Fibroblast of skin of scalp (primary cell): ENCODE results near the gene PTPRQ.

Experiments used
- DNase-seq: peaks from one replicate; pipeline ENCODE4 v3.0.0-alpha.2; 2013

Gene PTPRQ

DNA sequence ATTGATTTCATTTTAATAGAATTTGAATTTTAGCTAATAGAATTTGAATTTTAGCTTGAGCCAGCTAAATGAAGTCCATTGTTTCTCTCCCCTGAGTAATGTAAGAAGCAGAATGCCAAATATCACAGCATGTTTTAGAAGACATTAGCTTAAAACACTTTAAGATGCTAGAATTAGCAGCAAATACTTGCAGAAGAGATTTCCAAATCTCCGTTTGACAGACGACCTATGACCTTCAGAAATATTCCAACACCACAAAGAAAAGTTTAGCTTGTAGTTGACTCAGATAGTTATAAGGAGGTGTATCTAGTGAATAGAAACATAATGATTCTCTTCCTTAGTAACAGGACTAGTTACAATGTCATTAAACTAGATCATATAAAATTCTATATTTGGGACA is 211.7 kb downstream of the PTPRQ start:
- DNase-seq: no peak

DNA sequence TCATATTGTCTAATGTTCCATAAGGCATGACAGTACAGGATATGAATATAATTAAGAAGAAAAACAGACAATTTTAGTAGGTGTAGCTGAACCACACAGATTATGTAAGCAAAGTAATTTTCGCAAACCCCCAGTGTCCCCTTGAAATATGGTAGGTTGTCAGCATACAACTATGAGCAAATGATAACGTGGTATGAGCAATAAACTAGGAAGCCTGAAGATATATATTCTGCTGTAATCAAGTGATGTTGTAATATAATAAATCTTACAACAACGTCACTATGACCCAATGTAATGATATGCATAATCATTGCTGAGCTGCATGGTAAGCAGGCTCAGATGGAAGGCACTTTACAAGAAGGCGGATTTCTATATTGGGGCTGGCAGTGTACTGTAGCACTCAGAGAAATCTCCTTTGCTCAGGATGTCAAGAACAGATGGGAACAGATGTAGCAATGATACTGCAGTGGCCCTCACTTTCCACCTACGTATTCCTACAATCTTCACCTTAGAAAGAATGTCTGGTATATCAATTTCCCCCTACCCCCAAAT is 215.6 kb downstream of the PTPRQ start:
- no peak for DNase-seq

DNA sequence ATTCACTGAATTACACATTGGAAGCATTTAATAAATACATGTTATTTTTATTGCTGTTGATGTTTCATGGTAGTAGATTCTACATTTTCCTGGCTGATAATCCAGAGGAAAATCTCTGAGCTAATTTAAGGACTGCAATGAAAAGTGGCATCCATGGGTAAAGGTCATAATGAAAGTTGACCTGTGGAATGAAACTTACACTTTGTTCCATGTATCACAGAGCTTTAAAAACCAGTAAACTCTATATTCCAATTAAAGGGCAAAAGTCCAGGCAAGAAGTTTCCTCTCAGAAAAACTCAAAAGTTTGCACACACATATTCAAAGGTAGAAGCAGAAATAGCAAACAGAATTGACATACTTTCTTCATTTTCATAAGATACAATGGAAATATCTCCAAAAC is 218.6 kb downstream of the PTPRQ start:
- DNase-seq: no peak

DNA sequence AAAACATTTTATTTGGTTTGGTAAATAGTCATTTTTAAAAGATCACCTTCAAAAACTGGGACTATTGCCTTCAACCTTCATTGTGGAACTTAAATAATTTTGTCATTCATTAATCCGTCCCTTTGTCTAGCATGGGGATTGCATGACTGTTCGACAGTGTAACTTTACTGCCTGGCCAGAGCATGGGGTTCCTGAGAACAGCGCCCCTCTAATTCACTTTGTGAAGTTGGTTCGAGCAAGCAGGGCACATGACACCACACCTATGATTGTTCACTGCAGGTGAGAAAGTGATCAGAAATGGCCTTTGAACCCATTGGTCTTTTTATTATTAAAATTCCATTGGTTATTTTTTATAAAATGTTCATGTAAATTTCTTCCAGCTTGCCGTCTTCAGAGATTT is 226.2 kb downstream of the PTPRQ start:
- no peak for DNase-seq

DNA sequence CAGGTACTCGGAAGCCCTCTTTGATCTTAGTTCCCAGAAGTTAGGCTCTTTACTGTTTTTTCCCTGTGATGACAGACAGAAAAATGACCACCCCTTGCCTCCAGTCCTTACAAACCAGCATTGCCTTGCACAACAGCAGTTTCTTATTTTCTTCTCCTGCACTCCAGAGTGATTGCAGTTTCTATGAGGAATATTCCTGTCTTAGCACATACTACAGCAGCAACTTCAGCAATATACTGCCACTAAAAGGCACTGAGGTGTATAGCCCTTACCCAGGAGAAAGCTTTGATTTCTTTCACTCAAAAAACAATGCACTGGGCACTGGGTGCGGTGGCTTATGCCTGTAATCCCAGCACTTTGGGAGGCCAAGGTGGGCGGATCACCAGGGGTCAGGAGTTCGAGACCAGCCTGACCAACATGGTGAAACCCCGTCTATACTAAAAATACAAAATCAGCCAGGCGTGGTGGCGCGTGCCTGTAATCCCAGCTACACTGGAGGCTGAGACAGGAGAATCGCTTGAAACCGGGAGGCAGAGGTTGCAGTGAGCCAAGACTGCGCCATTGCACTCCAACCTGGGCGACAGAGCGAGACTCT is 232.1 kb downstream of the PTPRQ start:
- DNase-seq: peak; percentile 24

DNA sequence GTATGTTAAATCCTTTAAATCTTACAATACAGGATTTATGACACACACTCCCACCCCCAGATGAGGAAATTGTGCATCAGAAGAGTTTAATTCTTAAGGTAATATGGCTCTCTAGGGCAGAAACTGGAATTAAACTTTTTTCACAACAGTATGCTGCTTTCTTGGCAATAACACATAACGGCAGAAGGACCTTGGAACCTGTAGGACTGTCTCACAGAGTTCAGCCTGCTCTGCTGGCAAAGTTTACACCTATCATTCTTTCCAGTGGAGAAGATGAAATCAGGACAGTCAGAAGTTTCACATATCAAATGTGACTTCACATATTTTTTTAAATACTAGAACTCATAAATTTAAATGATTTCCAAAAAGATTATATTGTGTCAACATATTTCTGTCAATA is 232.8 kb downstream of the PTPRQ start:
- no peak for DNase-seq

DNA sequence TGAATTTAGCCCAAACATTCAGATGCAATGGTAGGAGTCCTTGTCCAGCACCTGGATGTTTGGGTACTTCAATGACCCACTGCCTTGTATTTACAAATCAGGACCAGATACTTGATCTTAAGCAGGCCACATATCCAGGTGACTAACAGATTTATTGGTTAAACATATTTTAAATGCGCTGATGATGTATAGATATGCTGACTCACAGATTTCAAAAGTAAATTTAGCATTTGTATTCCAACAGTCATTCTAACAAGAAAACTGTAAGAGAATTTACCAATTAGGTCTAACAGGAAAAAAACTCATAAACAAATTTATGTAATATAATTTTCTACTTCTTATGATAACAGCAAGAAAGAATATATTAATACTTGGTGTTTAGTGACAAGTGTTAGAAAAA is 234.0 kb downstream of the PTPRQ start:
- DNase-seq: no peak

DNA sequence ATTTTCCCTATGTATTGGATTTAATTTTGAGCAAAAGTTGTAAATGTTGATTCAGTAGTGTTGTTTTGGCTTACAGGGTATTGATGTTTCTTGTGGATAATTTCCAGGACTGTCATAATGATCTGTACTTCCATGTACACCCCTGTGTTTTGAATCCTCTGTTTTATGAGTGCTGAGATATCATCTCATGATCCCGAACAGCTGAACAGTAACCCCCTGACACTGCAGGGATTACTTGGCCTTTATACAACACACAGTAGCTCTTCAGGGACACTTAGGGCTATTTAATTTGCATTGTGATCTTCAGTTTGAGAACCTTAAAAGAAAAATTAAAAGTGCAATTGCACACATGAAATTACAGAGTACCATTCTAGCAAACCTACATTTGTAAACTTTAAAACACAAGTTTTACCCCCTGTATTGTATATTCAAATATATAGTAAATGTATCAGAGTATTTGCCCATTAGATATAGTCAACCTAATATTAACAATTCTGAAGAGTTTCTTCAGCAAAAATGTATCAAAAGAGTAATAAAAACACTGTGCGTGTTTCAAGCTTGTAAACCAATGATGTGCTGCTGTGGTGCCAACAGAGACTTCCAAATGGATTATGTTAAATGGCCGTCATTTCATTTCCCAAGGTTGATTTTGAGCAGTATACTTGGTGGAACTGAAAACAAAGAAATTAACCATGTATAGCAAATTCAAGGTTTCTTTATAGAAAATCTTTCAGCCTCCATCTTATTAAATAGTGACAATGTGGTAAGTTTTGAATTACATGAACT is 235.5 kb downstream of the PTPRQ start:
- no peak for DNase-seq

DNA sequence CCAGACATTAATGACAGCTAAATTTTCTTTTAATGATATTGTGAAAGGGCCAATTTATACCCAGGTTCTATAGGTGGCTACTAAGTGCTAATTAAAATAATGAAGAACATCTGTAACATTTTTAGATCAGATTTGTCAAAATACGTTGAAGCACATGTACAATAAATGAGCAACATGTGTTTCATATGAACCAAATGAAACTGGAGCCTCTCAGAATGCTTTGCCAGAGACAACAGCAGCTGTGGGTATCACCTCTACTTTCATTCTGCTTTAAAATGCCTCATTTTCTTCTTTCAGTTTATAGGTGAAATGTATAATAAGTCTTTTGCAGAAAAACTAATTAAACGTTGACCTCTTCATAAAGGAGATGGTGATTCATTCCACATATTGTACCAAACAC is 237.3 kb downstream of the PTPRQ start:
- DNase-seq: no peak

DNA sequence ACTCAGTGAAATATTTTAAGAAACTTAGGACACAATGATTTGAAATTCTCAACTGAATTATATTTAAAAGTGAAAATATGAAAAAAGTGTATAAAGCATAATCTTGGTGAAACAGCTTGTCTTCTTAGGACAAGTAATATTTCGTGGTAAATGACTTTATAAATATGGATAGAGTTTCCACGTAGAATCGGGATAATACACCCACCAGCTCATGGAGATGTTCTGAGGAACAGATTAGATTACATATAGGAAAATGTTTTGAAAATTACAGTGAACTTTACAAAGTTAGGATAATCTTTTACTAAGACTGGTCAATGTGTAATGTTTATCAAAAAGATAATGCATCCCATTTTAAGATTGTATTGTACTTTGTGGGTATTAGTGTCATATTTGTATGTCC is 237.8 kb downstream of the PTPRQ start:
- no peak for DNase-seq

DNA sequence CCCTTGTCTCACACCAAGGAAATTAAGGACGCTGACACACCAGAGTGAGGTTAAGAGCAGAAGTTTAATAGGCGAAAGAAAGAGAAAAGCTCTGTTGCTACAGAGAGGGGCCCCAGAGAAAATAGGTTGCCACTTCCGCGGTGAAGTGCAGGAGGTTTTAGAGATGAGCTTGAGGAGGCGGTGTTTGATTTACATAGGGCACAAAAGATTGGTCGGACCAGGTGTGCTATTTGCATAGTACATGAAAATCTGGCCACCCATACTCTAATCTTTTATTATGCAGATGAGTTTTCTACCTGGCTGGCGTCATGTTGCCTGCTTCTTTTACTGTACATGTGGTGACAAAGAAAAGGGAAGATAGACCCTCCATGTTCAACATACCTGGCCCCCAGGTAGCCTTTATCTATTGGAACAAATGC is 240.1 kb downstream of the PTPRQ start:
- no peak for DNase-seq

DNA sequence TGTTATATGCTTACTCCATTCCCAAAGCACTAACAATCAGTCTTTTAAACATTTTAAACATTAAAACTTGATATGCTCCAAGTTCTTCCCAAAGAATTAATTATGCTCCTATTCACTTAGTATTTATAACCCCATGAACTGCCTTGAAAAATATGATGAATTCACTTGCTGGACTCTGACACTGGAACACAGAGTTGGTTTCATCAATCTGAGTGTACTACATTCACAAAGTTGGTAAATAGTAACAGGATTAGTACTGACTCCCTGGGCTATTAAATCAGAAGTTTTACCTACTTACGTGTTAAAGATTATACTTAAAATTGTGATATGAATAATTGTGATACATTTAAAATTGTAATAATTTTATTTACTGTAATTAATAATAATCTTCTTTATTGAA is 246.1 kb downstream of the PTPRQ start:
- no peak for DNase-seq

DNA sequence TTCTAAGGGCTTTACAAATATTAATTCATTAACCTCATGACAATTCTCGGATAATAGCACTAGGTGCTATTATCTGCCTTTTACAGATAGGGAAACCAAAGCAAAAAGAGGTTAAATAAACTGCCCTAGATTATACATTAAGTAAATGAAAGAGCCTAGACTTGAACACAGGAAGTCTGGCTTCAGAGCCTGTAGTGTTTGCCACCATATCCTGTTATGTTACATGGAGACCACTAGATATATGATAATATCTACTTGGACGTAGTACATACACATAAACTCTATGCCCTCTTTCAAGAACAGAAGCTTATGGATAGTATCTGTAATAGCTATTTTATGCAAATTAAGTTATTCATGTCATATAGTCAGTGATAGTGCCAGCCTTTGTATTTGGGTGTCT is 246.5 kb downstream of the PTPRQ start:
- DNase-seq: no peak

DNA sequence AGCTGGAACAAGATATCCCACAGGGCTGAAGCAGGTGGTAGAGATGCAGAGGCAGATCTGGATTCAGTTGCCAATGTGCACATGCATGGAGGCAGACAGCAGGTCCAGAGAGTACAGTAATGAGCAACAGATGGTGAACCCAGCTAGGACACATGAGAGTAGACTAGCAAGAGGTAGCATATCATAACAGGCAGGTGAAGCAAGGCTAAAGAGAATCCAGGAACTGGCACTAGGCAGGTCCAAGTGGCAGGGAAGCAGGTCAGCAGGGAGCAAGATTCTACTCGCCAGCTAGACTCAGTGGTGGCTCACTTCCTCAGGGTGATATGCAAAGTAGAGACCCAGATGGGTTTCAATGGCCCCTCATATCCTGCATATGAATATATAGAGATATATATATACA is 248.1 kb downstream of the PTPRQ start:
- no peak for DNase-seq

DNA sequence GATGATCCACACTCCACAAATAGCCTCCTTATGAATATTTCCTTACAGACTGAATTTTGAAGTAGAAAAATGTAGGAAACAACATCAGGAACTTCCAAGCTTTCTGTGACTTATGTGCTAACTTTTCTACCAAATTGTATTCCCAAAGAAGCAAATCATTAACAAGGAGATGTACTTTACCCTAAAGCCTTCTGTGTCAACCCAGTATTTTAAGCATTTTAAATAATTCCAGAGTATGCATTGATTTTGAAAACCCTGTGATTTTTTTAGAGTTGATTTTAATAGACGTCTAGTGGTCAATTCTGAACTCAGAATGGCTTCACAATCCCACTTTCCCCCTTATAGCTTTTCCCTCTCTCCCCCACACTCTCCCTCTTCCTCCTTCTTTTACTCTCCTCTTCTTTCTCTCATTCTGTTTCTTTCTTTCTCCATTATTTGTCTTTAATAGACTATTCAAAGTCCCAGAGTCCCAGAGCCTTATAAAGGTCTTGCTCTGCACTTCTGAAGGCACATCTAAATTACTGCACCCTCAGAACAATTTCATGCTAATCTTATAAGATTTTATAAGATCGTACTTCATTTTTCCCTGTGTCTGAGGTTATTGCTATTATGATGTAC is 253.3 kb downstream of the PTPRQ start:
- DNase-seq: no peak

DNA sequence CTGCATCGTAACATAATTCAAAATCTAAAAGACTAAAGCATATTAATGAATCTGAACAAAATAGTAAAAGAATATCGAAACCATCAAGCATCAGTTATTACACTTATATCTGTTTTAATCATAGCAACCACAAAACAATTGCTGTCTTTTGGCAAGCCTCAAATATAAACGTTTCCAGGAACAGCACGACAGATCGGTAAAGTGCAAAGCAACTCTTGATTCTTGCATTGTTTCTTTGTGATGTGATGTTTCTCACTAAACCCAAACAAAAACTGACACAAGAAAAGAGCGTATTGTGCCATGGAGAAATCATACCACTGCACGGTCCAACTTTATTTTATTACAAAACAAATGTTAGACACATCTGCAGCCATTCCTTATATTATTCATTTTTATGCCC is 254.2 kb downstream of the PTPRQ start:
- no peak for DNase-seq

DNA sequence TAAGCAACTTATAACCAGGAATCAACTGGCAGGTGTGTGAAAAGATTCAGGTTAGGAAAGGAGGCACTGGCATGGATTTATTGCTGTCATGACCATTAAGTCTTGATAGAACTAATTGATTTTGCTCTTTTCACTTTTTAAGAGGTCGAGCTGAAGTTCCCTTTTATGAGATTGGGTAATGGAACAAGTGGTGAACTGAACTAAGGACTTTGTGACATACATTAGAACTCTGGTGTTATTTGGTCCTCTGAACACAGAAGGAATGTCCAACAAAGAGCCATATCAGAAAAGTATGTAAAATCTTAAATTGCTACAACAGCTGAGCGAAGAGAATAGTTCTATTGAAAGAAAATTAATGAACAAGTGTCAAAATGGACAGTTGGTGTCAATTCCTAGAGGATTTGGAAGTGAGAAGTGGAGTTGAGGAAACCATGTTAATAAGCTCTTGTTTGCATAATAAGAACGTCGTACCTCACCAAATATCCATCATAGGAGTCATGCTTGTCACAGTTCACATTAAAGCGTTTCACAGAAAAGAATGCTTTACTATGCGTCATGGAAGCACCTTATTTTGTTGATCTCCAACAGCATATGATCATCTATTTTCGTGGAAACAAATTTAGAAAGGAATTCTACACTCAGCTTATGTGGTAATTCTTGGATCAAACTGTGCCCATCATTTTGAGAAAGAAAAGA is 255.0 kb downstream of the PTPRQ start:
- no peak for DNase-seq

DNA sequence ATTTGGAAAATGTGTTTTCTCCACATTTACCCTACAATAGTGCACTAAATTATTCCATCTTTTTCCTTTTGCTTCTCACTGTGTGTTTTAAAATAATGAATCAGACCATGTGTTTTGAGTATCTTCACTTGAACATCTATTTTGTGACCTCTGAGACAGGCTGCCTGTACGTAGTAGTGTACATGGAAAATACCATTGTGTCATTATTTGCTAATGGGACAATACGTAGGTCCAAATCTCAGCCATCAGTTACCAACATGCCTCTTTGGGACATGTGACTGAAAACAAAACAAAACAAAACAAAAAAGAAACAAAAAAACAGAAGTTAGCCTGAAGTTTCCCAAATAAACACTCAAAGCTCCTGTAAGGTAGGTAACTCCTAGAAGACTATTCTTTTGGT is 256.3 kb downstream of the PTPRQ start:
- DNase-seq: no peak

DNA sequence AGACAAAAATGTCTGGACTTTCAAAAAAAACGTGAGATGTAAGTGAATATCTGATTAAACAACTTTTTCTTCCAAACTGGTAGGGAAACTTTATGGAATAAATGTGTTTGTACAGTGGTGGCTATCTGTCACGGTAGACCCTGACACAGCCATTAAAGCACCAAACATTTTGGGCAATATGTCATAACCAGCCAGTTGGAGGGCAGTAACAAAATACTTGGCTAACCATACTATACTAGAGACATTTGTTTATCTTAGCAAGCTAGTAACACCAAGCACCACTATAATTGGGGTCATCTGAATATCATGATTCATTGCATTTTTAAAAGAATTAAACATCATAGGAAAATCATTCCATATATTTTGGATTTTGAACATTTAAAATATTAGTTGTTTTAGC is 257.4 kb downstream of the PTPRQ start:
- DNase-seq: peak; percentile 24

DNA sequence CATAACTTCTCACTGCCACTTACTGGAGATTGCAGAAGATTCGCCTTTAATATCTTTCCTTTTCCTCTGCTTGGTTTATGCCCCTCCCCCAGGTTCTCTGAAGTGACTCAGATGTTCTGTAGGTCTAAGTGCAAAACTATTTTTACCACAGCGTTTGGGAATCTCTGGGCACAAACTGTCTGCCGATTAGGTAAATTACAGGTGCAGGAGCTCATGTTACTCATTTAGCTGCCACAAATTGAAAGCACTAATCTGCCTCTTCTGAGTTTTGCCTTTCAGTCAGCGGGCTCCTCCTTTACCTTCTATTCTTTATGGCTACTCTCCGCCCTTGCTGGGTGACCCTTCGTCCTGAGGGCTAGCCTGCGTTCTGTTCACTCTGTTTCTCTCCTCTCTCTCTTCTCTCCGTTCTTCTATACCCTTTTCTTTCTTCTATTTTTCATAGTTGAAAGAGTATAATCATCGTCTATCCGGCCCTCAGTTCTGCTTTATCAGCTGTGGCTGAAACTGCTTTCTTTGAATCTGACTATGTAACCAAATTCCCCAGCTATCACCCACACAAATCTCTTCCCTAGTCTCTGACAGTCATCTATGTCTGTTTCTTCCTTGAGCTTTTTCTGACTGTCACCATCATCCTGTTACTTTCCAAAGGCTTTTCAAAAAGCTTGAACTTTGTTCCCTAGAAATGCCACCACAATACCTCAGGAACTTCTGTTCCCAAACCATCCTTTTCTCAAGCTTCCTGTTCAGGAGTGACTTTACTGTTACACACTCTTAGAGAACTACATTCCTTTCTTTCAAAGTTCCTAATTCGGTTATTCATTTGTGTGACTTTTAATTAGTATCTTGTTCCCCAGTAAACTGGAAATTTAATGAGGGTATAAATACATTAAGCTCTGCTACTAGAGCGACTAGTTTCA is 259.1 kb downstream of the PTPRQ start:
- DNase-seq: peak; percentile 70

DNA sequence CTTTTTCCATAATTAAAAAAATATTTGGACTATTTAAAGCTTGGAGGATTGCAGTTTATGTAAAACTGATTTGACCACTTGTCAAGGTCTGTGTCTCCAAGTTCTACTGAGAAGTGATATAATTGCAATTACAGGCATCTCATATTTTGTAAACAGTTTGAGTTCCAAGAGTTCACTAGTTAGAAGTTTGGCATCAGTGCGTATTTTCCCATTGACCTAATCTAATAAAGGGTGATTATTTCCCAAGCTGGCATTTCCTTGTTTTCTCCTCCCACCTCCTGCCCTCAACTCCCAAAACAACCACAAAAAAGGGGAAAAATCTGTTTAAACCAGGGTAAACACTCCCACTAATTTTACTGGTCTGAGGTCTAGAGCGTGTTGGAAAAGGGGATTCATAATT is 260.4 kb downstream of the PTPRQ start:
- DNase-seq: no peak
